NCI-H345 (cell line): ENCODE measurements around the gene DOCK8.
"Not testable (repeated sequence)": the region's sequence is repeated elsewhere in the genome, so short reads cannot be mapped to it uniquely, and the experiment has no call there.

ENCODE experiments used
- DNase-seq: peaks from one replicate; lab custom pipeline; 2025; lab: John Stamatoyannopoulos, UW

DOCK8 gene

DNA sequence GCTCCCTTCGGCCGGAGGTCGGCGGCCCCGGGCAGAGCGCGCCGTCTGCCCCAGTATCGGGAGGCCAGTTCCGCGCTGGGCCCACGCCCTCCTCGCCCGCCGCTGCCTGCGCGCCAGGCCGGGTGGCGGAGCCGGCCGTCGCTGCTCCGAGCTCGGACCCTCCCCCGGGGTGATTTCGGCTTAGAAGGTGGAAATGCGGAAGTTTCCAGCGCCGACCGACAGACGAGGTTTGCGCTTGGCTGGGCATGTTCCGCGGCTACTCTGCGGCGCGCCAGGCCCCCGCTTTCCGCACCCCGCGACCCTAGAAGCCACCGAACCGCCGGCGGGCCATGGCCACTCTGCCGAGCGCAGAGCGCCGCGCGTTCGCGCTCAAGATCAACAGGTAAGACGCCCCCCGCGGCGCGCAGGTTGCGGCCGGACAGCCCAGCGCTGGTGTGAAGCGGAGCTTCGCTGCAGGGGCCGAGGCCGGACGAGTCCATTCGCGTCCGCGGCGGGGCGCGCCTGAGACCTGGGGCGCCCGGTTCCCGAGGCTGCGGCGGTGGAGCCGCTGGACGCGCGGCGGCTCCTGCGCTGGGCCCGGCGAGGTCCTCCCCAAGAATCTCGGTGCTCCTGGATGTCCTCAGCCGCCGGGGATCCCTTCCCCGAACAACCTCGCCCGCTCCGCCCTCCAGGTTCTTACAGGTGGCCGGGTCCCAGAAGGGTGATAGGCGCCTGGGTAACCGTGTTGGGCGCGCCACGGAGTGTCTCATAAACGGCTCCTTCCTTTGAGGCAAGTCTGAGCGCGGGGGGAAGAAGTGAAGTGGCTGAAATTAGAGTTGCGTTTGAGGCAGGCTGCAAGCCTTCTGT lies at the start of gene DOCK8:
Gene DOCK8 (plus strand): TSS at position 218 of the 846 bp plus-strand sequence. CDS start 112 bp downstream, at position 330.
- DNase-seq: peak; percentile 21

DNA sequence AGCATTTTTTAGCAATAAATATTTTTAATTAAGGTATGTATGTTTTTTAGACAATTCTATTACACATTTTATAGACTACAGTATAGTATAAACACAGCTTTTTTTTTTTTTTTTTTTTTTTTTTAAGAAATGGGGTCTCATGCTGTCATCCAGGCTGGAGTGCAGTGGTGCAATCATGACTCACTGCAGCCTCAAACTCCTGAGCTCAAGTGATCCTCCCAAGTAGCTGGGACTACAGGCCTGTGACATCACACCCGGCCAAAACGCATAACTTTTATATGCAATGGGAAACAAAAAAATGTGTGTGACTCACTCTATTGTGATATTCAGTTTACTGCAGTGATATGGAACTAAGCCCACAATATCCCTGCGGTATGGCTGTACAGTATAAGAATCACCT lies 44.9 kb upstream of the DOCK8 start:
- DNase-seq: not testable (repeated sequence)

DNA sequence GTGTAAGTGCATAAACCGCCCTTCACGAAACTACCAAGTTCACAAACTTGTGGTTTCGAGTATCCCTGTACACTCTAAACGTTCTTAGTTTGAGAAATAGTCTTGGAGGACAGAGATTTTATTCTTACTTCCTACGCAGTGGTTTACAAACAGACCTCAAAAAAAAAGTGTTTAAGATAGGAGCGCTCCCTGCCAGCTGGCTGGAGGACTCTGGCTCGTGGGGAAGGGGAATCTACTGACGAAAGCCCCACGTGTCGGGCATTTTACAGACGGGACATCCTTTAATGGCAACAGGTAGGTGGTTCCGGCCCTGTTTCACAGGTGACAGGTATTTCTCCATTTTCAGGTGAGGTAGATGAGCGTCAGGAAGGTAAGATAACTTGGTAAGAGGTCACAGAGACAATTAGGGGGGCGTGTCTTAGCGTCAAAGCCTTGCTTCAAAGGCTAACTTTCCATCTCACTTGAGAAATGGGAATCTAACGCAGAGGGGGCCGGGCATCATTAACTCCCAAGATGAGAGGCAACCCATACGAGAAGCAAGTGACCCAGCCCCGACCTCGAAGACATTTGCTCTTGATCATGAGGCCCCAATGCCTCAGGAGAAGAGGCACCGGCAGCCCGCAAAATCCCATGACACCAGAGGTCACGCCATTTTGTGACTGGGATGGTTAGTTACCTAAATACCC lies 36.4 kb upstream of the DOCK8 start:
- not testable (repeated sequence) for DNase-seq

DNA sequence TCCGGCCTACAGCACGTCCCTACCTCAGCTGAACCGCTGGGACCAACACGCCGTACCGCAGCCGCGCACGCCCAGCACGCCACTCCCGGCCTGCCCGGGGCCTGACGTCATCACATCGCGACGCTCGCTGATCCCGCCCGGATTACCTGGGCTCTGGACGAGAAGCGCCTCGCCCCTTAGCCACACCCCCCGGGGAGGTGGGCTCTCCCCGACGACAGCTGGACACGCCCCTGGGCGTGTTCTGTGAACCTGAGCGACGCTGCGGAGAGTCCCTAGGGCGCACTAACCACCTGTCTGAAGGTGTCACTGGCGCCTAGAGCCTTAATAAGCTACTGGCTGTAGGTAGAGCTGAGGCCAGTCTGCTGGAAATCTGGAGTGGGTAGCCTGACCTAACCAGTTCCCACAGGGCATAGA lies 35.7 kb upstream of the DOCK8 start, which contains the start of gene ZNG1A:
Gene ZNG1A (minus strand): TSS at position 87 of the 414 bp plus-strand sequence. CDS start 87 bp downstream, outside the sequence.
- not testable (repeated sequence) for DNase-seq

DNA sequence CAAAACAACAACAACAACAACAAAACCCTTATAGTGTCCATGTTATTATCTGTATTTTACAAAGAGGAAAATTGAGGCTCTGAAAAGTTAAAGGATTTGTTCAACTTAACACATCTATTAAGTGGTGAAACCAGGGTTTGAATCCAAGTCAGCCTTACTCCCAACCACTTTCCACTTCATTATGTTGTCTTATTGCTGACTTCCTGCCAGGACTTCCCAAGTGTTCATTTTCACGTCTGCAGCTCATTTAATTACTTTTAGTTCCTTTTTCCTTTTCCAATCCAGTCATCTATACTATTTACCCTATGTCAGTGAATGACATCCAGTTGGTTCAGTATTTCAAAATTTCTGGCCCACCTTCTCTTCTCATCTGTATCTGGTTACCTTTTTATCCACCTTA lies 15.1 kb upstream of the DOCK8 start:
- not testable (repeated sequence) for DNase-seq

DNA sequence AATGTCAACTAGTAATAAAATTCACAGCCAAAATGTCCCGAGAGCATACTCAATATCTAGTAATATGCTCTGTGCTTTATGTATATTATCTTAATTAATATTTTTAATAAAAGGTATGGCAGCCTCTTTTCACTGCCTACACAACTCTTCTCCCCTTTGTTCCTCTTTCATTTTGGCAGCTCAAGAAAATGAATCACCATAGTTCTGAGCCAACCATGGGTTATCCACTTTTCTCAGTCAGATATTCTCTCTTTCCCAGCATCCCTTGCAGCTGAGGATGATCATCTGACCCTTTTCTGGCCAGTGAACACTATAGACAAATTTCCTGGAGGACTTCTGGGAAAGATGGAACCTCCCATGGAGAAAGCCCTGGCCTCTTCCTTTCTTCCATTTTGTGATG lies 8.2 kb upstream of the DOCK8 start:
- no peak for DNase-seq

DNA sequence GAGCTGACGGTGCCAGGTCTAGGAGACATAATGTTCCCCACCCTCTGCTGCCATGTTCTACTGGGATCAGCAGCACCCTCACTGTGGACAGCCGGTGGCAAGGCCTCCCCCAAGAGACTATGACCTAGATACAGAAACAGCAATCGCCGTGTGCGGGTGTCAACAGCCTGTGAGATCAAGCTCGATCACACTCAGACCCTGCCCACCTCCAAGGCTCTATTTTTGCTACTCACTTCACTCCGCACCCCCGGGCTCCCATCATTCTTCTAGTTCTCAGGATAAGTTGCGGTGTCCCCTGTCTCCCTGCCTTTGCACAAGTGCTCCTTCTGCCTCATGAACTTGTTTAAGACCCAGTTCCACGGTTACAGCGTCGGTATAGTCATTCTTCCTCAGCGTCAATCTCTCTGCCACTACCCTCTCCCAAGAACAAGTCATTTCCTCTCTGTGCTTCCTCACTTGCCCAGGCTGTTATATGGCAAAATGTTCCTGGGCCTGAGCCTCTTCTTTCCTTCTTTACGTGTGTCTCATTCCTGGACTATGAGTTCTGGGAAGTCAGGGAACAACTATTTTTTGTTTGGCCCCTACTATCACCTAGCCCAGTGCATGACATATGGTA lies 5.4 kb upstream of the DOCK8 start:
- no peak for DNase-seq

DNA sequence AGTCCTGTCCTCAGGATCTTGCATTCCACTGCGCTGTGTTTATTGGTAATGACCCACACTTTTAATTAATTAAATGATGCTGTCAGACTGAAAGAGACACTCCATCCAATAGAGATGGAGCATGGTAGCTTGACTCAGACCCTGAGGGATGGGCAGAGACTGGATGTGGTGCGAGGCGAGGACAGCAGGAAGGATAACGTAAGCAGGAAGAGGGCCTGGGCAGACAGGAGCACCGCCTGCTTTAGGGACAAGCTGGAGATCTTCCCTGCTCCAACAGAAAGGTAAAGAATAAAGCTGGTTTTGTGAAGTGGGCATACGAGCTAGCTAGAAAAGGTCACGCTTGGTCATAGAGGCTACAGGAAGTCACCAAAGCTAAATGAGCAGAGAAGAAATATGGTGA lies 3.6 kb upstream of the DOCK8 start:
- no peak for DNase-seq

DNA sequence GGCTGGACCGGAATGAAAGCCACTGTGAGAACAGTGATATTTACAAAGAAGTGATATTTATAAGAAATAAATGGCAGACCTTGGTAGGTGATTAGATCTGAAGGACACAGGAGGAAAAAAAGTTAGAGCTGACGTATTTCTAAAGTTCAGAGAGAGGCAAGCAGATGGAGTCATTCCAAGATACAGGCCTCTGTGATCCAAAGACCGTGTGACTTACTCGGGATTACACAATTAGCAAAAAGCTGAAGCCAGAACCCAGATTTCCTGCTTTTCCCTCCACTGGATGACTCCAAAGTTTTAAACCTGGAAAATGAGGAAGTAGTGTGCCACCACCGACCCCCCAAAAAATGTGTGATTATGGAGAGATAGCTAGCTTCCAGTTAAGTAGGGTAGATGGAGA lies 3.1 kb upstream of the DOCK8 start:
- no peak for DNase-seq

DNA sequence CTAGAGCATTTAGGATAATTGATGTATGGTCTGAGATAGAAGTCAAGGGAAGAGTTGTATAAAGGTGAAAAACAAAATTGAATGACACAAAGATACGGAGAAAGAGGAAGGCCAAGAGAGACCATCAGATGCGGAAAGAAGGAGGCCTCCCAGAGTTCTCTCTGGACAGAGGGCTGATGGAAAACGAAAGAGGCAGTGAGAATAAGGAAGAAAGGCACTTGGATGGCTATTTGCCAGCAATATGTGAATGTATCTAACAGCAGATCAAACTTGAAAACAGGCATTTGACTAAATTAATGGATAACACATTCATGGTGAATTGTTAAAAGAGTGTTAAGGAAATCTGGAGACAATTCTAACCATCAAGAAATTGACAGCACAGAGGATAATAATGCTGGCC lies 2.4 kb upstream of the DOCK8 start:
- DNase-seq: no peak

DNA sequence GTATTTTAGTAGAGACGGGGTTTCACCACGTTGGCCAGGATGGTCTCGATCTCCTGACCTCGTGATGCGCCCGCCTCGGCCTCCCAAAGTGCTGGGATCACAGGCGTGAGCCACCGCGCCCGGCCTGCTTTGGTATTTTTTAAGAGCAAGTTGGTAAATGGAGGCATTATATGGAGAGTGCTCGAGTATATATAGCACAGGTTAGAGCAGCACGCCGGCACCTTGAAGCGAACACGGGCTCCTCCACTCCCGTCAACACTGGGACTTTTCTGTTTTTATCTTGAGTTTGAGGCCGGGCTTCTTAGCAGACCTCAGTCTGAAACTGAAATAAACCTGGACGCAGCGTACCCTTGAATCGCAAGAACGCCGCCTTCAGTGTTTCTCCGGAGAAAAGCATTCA lies 764 bp upstream of the DOCK8 start:
- DNase-seq: not testable (repeated sequence)

DNA sequence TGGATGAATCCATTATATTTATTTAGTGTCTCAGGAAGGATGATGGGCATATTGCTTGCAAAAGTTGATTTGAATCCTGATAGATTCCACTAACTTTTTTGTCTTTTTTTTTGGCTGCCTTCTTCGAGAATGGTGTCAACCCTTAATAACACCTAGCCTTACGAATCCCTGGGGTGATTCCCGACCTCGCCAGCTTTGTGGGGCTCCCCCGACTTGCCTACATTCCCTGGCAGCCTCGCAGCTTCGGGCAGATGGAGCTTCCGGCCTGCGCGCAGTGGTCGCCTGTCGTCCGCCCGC lies 366 bp upstream of the DOCK8 start:
- no peak for DNase-seq

DNA sequence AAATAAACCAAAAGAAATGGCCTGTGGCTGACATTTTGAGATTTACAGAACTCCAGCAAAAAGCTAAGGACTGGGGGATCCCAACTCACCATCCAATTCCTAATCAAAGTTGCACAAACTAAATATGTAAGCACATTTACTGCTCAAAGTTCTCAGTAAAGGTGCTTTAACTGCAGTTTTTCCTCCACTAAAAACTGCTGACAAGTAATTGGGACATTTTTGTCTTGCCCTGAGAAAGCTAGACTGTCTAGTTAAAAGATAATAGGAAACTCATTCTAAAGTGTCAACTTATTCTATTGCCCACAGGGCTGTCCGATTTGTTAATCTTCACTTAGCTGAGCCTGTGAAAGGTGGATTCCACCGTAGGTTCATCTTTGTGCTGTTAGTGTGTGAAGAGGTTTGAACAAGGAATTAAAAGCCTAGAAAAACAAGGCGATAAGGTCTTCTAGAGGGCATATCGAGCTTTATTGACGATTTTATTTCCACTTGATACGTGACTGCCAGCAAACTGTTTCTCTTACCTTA lies 1.0 kb downstream of the DOCK8 start:
- no peak for DNase-seq

DNA sequence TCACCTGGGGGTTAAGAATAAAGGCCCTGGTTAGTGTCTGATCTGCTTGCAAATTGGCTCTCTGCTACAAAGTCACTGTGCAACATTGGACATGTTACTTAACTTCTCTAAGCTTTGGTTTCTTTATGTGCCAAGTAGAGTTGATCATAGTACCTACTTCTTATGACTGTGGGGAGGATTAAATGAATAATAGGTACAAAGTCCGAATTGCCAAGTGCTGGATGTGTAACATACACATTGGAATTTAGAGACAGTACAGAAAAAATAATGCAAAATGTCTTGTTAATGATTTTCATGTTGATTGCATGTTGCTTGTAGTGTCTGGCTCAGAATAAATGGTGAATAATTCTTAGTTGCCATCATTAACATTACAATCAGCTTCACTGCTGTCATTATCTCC lies 2.2 kb downstream of the DOCK8 start:
- no peak for DNase-seq

DNA sequence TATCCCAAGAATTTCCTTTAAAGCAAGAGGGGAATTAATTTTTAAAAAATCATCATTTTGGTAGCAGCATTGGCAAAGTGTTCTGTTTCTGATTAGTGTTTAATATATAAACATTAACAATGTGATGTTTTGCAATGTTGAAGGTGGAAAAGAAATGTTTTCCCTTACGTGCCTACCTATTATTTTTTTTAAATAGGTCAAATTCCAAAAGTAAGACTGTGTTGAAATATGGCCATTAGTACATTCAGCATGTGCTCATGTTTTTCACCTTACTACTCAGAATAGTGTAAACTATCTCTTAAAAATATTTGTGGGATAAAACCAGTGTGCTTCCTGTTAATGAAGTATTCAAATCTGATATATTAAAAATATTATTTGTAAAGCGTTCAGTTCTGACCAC lies 3.3 kb downstream of the DOCK8 start:
- DNase-seq: no peak

DNA sequence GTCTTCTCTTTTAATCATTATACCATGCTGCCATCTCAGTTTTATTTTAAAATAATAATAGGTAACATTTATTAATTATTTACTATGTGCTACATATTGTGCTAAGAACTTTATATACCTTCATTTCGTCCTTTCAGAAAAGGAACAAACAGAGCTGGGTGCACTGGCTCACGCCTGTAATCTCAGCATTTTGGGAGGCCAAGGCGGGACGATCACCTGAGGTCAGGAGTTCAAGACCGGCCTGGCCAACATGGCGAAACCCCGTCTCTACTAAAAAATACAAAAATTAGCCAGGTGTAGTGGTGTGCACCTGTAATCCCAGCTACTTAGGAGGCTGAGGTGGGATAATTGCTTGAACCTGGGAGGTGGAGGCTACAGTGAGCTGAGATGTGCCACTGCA lies 4.4 kb downstream of the DOCK8 start:
- not testable (repeated sequence) for DNase-seq

DNA sequence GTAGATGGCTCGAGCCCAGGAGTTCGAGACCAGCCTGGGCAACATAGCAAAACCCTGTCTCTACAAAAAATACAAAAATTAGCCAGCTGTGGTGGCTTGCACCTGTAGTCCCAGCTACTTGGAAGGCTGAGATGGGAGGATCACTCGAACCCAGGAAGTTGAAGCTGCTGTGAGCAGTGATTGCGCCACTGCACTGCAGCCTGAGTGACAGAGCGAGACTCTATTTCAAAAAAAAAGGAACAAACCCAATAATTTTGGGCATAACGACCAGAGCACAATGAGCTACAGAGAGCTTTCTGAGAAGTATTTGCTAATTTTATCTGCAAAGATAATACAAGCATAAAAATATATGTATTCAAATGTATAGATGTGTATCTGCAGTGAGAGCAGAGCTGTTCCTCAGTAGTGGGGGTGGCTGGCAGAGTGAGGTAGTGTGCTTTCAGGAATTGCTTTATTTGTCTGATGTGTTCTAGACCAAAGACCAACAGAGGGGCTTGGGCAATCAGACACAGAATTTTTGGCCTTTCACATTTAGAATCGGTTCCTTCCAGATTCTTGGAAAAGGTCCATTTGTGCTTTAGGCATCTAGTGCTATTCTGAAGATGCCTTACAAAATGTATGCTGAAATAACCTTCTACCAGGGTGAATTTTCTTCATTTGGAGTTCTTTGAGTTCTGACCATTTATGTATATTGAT lies 5.2 kb downstream of the DOCK8 start:
- no peak for DNase-seq

DNA sequence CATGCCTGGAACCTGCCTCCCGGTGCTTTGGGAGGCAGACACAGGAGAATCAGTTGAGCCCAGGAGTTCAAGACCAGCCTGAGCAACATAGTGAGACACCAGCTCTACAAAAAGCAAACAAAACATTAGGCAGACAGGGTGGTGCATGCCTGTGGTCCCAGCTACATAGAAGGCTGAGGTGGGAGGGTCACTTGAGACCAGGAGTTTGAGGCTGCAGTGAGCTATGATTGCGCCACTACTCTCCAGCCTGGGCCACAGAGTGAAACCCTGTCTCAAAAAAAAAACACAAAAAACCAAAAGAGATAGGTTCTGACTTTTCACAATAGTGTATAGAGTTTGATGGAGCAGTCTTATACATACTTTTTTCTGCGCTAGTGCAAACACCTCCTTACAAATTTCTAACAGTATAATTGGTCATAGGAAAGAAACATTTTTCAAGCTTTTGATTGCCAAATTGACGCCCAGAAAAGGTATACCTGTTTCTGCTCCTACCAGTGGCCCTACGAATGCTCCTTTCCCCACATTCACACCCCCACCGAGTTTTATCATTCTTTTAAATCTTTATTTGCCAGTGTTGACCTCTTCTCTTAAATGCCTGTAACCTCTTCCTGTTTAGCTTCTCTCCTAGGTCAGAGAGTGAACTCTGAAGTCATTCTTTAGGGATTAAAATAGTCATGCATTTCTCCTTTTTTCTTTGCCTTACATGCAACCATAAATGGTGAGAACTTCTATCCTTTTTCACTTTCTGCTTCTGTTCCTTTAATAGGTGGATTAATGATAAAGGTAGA lies 7.5 kb downstream of the DOCK8 start:
- no peak for DNase-seq

DNA sequence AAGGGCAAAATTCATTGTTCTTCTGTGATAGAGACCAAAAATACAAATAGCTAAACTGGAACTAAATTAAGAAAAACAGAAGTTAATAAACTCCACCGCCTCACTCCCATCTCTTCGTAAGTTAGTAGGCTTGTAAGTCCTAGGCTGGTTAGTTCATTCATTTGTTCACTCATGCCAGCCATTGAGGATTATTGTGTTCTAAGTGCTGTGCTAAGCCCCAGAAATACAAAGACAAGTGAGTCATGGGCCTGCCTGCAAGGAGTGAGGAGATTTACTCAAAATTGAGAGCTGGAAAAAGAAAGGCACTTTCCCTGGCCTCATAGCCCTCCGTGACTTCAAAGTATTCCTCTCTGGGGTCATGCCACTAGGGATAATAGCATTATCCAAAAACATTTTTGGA lies 8.5 kb downstream of the DOCK8 start:
- no peak for DNase-seq

DNA sequence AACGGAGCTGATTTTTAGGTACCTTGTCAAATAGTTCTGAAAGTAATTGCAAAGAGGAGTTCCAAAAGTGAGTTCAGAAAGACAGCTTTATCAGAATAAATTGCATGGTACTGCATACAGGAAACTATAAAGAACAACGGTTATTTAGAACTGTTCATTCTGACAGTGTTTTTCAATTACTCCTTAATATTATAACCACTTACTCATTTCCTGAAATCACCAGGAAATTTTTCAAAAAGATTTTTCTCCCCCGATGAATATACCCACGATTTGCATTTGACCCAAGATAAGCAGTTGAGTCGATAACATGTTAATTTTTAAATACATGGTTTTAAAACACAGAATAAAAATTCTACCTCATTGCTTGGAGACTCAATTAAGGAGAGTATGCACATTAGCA lies 9.4 kb downstream of the DOCK8 start:
- DNase-seq: no peak
